SH-SY5Y (cell line): ENCODE data around the gene GRIN2B.

Experiments used
- GATA2 ChIP-seq: IDR thresholded peaks from 2 replicates; pipeline ENCODE4 v1.6.1; 2011; ENCODE audit warnings: mild to moderate bottlenecking, low read depth, low read length
- GATA3 ChIP-seq: IDR thresholded peaks from 2 replicates; pipeline ENCODE4 v1.6.1; 2011; ENCODE audit warnings: low read depth, mild to moderate bottlenecking, low read length, moderate library complexity

- no peak for TF ChIP-seq GATA2
- no peak for TF ChIP-seq GATA3
These were observed 43.7 kb downstream of the GRIN2B start for GRCh38 chr12:13937735-13938134.
